Subcutaneous adipose tissue (tissue), 4 donors: ENCODE data around the gene DLK1. TPM values are rescaled to one million over a fixed set of nuclear protein-coding genes. Genes with fewer than 3 reads are reported as not detected.

Experiments used
- CTCF ChIP-seq: fragments of 450-650 bp; IDR thresholded peaks from one replicate; pipeline ENCODE4 v1.5.1; 2016; ENCODE audit warnings: low read depth, mild to moderate bottlenecking, control low read depth, antibody characterized with exemption, moderate library complexity
- total RNA-seq, 4 donors: library from RNA; depleted of rRNA; stranded (reverse); fragments of >200 nt; gene quantifications; one replicate each; pipeline ENCODE4 v1.1.0, GENCODE V29; 2016

Gene DLK1
- total RNA-seq = not detected

GRCh38 chr14:100726550-100727085 lies at the start of gene DLK1:
DLK1 (plus strand) TSS chr14:100726892; CDS start chr14:100727069, 177 bp downstream.
- TF ChIP-seq CTCF = no peak

GRCh38 chr14:100677152-100677551 lies 49.5 kb upstream of the DLK1 start:
- TF ChIP-seq CTCF = no peak

DNA sequence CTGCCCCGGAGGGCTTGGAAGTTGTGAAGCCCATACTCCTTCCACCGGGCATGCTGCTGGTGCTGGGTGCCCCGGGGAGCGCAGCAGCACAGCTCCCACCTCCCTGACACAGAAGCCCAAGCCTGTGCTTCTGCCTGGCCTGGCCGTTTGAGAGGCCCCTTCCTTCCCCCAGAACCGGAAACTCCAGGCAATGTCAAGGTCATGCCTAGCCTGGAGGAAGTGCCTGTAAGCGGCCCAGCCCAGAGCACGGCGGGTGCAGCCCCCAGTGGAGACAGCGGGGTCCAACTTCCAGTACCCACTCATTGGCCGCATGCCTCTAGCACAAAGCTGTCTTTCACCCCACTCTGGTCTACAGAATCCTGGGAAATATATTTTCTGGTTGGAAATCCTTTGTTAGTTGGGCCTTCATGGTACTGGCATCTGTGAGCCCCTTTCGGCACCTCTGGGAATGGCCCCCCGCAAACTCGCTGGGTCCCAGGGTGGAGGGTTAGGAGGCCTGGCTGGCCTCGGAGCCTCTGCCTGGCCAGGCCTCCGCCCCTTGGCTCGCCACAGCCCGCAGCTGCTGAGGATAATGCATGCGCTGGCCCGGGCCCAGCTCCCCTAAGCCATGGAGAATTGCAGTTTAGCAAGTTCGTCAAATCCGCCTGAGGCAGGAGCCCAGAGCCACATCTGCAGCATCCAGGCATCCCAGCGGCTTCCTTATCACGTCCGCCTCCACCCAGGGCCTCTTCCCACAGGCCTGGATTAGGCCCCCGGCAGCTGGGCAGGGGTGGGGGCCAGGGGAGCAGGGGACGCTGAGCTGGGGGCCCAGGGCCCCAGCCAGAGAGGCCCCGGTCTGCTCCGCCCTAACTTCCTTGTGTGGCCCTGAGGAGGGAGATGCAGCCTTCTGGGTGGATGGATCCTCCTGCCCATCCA lies 48.9 kb upstream of the DLK1 start:
- TF ChIP-seq CTCF = no peak

- no peak for TF ChIP-seq CTCF
Observed at GRCh38 chr14:100678469-100678828, 48.2 kb upstream of the DLK1 start.

DNA sequence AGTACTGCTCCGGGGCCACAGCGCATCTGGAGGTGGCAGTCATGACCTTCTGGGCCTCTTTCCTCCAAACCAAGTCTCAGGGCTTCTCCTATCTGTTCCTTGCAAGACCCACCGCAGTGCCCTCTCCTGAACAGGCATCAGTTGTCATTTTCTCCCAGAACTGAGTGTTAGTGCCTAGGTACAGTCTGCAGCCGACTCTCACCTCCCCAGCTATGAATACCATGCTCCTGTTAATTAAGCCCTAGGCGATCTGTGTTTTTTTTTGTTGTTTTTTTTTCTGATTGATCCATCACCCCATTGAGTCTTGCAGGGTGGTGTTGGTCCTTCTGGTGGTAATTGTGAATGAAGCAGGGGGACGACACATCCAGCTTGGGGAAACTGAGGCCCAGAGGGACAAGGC lies 47.5 kb upstream of the DLK1 start:
- no peak for TF ChIP-seq CTCF

DNA sequence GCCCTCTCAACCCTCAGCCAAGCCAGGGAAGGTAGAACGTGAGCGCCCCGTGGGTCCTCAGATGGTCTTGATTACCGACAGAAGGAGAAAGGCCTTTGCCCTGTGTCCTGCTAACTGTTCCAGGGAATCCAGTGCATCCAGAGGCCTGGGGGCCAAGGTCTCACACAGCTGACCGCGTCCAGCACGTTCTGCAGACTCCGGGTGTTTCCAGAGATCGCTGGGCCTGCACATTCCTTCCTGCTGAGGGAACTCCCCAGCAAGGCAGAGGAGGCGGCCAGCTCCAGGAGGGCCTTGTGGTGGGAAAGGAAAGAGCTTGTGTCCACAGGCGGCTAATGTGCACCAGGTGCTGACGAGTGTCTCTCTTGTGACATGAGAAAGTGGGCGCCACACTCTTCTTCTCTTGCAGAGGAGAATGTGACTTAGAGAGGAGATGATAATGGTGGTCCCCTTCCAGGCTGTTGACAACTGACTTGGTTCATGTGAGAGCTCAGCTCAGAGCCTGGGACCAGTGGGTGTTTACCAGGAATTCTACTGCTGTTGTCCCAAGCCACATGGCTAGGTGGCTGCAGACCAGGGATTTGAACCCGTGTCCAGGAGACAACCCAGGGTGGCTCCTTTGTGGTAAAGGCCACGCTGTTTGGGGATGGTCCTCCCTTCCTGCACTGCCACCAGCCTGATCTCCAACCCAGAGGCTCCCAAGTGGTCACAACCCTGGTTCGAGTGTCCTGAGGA lies 46.8 kb upstream of the DLK1 start:
- TF ChIP-seq CTCF = no peak

GRCh38 chr14:100680439-100681051 lies 46.1 kb upstream of the DLK1 start:
- no peak for TF ChIP-seq CTCF
